HG03558 (cell line): ENCODE measurements around the gene PRKG1.

Experiments
- ATAC-seq: cut with Tn5 transposase; IDR thresholded peaks from one replicate; pipeline ENCODE4 v1.9.1; 2021; ENCODE audit warnings: moderate number of reproducible peaks; ENCODE audit not compliant: unreplicated experiment; ENCODE audit errors: extremely low read depth

The PRKG1 gene

DNA sequence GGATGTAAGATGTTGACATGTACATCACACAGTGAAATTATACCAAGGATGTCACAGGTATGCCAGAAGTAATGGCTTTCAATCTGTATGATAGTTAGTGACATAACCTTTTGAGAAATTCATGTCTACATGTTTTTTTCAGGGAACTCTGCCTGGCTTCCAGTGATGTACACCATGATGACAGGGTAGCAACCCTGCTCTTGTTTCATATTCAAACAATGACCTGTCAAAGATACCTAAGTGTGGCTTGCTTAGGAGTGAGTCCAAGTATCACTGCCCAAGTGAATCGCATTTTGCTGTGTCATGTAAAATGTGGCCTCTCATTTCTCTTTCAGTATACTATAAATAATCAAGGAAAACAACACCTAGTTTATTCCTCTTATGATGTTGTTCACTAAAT lies 1033.9 kb downstream of the PRKG1 start:
- ATAC-seq = no peak

- no peak for ATAC-seq
Measured at GRCh38 chr10:52110576-52110975, 1036.3 kb downstream of the PRKG1 start.

- ATAC-seq = no peak
Measured at GRCh38 chr10:52111101-52111891, 1037.0 kb downstream of the PRKG1 start.

- no peak for ATAC-seq
Measured at GRCh38 chr10:52115823-52116222, 1041.5 kb downstream of the PRKG1 start.

DNA sequence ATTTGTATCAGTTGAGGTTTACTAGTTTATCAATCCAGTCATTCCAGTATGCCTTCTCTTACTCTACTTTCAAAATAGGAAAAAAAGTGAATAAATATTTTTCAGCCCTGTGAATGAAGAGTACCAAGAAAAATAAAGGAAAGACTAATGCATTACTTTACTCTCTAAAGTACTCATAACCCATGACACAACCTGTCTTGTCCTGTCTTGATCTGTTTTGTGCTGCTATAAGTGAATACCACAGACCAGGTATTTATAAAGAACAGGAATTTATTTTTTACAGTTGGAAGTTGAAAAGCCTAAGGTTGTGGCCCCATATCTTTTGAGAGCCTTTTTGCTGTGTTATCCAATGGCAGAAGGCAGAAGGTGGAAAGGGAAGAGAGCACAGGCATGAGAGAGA lies 1045.2 kb downstream of the PRKG1 start:
- no peak for ATAC-seq

DNA sequence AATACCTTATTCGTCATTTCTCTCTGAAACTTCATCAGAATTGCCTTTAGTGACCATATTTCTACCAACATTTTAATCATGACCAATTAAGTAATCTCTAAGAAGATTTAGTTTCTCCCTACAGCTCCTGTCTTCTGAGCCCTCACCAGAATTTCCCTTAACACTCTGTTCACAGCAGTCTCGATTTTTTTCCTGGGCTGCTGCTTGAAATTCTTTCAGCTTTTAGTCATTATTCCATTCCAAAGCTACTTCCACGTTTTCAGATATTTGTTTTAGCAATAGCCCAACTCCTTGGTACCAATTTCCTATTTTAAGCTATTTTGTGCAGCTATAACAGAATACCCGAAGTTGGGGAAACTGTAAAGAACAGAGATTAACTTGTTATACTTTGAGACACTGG lies 1047.4 kb downstream of the PRKG1 start:
- ATAC-seq = no peak

GRCh38 chr10:52128056-52128683 lies 1053.9 kb downstream of the PRKG1 start:
- no peak for ATAC-seq

DNA sequence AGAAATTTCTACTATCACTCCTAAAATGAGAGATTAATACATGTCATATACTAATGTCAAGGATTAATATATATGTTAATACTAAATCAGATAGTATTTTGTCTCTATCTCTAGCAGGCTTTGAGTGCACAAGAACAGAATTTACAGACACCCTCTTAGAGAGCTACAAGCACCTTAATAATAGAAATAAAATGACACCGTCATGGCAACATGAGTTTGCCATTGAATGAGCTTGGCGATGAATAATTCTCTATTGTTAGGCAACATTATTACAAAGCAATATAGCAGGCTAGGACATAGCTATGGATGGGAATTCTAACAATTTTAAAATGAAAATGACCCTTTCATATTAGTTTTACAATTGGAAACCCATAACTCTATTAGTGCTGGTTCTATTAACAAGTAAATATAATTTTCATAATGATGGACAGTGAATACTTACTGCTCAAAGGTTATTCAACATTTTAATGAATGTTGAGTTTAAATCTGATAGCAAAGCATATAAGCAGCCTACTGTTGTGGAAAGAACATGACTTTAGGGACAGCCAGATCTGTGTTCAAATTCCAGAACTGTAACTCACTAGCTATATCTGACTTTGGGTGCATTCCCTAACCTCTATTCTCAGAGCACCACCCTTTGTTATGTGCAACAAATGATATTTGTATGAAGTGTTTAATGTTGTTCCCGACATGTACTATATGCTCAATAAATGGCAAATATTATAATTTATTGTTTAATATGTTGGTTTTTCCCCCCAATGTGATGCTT lies 1055.3 kb downstream of the PRKG1 start:
- ATAC-seq = no peak

DNA sequence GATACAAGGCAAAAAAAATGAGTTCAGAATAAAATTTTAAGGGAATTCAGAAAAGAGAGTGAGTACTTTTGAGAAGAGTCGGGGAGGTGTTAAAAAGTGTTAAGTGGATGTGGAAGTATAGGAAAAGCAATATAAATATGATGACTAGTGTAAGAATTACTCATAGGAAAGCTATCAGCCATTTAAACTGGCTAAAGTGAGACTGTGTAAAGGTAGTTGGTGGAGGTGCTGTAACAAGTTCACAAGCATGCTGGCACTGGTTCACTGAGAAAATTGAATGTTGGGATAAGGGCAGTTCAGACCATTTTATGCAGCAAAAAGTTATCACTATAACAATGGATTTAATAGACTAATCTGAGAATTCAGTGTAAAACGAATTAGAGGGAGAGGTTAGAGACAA lies 1060.8 kb downstream of the PRKG1 start:
- ATAC-seq = no peak

DNA sequence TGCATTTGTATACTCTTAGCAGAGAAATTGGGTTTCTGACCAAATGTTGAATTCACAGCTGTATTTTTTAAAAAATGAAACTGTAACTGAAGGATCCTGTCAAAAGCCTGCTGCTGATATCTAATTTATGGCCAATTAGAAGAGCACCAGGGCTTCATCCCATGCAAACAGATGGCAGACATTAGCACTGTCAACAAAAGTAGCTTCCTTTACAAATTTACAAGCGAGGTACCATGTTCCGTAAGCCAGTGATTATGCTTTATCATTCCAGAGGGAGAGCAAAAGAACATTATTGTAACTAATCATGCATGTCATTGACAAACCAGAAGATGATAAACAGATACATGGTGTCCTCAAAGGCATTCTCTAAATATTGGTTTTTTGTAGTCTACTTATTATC lies 1062.6 kb downstream of the PRKG1 start:
- no peak for ATAC-seq

GRCh38 chr10:52143338-52143737 lies 1069.1 kb downstream of the PRKG1 start:
- ATAC-seq = no peak

GRCh38 chr10:52145636-52146035 lies 1071.3 kb downstream of the PRKG1 start:
- no peak for ATAC-seq

- ATAC-seq = no peak
Measured at GRCh38 chr10:52146766-52147165, 1072.5 kb downstream of the PRKG1 start.

DNA sequence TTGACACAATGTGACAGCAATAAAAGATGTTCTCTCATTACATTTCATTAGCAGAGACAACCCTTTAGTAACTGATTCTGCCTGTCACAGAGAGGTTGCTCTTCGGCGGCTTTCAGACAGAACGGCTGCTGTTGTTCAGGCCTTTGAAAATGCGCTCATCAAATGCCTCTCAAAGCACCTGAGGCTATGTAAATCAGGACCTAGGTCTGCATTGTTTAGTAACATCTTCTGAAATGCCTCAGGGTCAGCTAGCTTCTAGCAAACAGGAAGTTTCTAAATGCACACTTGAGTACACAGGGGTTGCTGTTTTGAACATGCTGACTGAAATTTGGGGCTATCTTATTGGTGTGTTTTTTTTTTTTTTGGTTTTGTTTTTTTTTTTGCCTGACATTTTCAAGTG lies 1096.5 kb downstream of the PRKG1 start:
- ATAC-seq = no peak

GRCh38 chr10:52172581-52172980 lies 1098.3 kb downstream of the PRKG1 start:
- ATAC-seq = no peak

DNA sequence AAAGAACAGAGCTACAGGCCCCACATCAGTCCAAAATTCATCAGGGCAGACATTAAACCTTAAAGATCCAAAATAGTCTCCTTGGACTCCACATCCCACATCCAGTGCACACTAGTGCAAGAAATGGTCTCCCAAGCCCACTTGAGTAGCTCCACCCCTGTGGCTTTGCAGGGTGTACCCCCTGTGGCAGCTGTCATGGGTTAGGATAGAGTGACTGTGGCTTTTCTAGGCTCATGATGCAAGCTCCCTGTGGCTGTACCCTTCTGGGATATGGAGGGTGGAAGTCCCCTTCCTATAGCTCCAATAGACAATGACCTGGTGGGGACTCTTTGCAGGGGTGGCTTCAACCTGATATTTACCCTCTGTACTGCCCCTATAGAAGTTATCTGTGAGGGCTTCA lies 1111.0 kb downstream of the PRKG1 start:
- ATAC-seq = no peak

GRCh38 chr10:52187521-52188258 lies 1113.4 kb downstream of the PRKG1 start:
- no peak for ATAC-seq

- no peak for ATAC-seq
Measured at GRCh38 chr10:52191049-52191448, 1116.8 kb downstream of the PRKG1 start.

DNA sequence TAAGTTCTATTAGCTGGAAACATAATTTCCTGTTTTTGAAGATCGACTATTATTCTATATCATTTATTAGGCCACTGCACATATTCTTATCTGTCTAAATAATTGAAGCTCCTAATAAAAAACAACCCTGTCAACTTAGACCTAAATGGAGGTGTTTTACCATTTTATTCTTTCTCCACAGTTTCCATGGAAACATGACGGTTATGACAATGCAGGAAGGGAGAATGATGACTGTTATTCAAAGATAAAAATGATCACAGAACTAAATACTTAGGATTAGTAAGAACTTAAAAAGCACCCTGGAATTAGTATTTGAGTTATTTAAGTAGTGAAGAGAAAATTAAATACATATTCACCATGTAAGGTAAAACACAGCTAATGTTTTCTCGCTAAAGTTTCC lies 1119.9 kb downstream of the PRKG1 start:
- ATAC-seq = no peak

GRCh38 chr10:52194716-52195115 lies 1120.4 kb downstream of the PRKG1 start:
- no peak for ATAC-seq

DNA sequence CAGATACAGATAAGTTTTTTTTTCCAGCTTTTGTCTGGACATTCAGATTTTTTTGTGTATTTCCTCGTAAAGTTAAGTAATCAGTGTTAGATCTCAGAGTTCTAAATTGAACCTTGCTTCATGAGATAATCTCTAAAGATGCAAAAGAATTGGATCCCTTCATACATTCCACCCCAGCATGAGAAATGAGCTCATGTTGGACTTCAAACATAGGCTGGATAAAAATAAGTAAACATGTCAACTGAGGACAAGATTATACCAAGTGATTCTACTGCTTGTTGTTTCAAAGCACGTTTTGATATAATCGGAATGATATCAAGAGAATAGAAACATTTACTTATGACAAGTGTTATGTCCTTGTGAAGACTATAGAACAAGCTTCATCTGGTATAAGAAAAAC lies 1122.8 kb downstream of the PRKG1 start:
- no peak for ATAC-seq
